NCI-H146 (cell line): Measurements from ENCODE around the gene CHRNG.
"Not testable (repeated sequence)": the region's sequence is repeated elsewhere in the genome, so short reads cannot be mapped to it uniquely, and the experiment has no call there.

ENCODE experiments used
- DNase-seq: peaks from one replicate; lab custom pipeline; 2025; lab: John Stamatoyannopoulos, UW

CHRNG gene

DNA sequence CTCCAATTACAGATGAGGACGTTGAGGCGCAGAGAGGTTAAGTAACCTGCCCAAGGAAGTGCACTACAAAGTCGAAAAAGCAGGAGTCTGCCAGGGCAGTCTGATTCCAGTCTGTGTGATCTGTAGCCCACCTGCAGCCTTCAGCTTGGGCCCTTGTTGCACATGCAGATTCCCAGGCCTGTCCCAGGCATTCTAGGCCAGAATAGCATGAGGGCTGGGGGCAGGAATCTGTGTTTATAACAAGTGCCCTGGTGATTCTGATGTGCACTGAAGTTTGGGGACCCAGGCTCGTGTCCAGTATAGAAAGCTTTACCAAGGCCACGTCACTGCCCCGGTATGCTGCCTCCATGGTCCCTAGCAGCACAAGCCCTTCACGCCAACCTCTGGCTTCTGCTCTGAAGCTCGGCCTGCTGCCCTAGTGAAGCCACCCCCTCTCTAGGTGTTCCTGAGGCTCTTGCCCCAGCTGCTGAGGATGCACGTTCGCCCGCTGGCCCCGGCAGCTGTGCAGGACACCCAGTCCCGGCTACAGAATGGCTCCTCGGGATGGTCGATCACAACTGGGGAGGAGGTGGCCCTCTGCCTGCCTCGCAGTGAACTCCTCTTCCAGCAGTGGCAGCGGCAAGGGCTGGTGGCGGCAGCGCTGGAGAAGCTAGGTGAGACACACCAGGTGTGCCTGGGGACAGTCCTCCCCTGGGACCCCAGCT lies 4.6 kb downstream of the CHRNG start:
- DNase-seq, result no peak

DNA sequence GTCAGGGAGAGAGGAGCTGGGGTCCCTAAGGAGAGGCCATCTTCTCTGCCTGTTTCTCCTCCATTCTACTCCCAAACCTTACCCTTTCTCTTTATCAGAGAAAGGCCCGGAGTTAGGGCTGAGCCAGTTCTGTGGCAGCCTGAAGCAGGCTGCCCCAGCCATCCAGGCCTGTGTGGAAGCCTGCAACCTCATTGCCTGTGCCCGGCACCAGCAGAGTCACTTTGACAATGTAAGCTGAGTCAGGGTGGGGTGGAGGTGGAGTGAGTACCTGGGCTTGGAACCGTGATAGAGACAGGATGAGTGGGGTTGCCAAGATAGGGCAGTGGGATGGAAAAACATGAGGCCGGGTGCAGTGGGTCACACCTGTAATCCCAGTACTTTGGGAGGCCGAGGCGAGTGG lies 5.2 kb downstream of the CHRNG start:
- DNase-seq, result no peak

DNA sequence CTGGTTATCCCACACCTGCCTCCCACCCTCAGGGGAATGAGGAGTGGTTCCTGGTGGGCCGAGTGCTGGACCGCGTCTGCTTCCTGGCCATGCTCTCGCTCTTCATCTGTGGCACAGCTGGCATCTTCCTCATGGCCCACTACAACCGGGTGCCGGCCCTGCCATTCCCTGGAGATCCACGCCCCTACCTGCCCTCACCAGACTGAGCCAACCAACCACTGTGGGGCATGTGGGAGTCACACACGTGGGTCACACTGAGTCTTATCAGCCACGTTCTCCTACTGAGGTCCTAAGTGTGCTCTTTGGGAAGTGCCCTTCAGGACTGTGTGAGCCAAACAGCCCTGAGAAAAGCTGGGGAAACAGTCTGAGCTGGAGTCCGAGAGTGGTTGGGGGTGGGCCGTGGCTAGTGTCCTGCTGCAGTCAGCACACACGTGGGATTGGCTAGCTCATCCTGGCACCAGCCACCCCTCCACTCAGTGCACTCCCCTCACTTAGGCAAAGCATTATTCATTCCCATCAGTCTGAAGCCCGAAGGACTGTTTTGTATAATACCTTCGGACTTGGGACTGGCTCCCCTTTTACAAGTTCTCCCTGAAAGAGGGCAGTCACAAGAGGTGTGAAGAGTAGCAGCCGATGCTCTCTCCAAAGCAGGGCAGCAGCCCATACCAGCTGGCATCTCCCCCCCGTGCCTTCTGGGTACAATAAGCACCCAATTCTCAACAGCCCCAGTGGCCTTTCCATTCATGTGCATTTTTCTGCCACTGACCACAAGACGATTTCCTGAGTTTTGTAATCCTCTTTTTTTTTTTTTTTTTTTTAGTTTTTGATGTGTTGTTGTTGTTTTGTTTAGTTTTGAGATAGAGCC lies 6.3 kb downstream of the CHRNG start:
- no peak for DNase-seq

DNA sequence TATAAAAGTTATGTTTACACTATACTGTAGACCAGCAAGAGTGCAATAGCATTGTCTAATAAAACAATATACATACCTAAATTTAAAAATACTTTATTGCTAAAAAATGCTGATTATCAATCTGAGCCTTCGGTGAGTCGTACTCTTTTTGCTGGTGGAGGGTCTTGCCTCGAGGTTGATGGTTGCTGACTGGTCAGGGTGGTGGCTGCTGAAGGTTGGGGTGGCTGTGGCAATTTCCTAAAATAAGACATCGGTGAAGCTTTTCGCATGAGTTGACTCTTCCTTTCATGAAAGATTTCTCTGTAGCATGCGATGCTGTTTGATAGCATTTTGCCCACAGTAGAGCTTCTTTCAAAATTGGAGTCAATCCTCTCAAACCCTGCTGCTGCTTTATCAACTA lies 8.5 kb downstream of the CHRNG start:
- no peak for DNase-seq

DNA sequence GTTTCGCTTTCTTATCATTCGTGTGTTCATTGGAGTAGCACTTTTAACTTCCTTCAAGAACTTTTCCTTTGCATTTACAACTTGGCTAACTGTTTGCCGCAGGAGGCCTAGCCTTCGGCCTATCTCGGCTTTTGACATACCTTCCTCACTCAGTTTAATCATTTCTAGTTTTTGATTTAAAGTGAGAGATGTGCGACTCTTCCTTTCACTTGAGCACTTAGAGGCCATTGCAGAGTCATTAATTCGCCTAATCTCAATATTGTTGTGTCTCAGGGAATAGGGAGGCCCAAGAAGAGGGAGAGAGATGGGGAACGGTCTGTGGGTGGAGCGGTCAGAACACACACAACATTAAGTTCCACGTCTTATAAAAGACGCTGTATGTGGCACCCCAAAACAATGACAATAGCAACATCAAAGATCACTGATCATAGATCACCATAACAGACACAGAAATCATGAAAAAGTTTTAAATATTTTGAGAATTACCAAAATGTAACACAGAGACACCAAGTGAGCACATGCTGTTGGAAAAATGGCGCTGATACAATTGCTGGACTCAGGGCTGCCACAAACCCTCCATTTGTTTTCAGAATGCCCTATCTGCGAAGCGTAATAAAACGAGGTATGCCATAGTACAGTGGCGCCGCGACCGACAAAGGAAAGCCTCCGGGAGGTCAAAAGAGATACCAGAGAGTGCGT lies 10.3 kb downstream of the CHRNG start:
- no peak for DNase-seq

DNA sequence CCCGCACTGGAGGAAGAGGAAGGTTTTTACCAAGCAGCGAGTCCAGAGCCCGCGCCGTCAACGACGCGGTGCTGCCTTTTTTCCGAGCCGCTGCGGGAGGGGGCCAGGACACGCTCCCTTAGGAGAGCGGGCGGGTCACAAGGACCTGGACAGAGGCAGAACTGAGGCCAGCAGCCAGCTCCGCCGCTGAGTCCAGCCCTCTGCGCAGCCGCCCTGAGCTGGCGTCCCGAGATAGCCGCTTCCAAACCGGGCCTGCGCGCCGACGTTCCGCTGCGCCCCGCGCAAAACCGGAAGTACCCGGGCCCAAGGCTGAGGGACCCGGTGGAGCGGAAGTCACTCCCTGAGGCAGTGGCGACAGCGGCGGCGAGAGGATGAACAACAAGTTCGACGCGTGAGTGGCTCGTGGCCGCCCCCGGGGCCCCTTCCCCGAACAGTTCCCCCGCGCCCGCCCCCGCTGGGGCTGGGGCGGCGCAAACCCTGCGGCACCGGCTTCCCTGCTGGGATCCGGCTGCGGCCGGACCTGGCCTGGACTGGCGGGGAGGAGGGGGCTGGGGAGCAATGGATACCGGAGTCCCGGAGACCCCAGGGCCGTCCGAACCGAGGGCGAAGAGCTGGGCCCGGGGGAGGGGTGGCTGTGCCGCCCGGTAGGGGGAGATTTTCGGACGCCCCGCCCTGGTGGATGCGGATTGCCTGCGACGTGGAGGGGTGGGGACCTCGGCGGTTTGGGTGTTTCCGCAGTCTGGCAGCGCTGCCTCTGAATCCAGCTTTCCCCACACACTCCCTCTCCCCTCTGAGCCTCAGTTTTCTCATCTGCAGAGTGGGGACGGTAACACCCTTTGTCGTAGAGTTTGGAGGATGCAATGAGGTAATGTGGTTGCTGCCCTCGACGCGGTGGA lies 11.1 kb downstream of the CHRNG start, which contains the start of the genes EIF4E2 and TIGD1:
TSS of gene EIF4E2 (plus strand) at position 336 of the 896 bp plus-strand sequence. CDS start at position 372, 36 bp downstream.
TSS of gene TIGD1 (minus strand) at position 204 of the 896 bp plus-strand sequence. CDS start 675 bp downstream, outside the sequence.
- peak; percentile 91 for DNase-seq

DNA sequence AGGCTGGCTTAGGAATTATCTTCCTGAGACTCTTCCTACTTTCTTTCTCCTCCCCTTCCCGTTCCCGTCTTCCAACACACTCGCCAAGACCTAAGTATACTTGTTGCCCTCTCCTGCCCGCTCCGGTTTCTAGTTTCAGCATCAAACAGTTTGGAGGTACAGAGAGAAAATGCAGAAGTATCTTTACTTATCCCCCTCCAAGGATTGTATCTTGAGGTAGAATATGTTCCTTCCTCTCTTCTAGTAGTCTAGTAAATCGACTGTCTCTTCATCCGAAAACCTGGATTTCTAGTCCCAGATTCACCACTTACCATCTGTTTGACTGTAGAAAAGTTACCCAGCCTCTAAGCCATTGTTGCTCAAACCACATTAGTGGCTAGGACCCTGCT lies 11.8 kb downstream of the CHRNG start:
- no peak for DNase-seq

DNA sequence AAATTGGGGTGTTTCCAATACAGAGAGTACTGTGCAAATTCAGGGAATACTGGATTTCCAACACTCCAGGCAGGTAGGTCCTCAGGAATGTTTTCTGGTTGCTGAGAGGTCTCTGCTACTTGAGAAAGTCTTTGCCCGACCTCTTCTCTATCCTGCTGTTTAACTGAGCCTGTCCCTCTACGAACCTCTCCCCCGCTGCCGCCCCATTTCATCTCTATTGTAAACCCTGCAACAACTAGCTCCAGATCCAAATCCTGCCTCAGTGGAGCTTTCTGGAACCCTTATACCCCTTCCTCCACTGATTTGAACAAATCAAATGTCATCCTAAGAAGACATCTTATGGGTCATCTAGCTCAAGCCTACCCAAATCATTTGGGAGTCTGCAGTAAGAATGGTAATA lies 12.3 kb downstream of the CHRNG start:
- no peak for DNase-seq

DNA sequence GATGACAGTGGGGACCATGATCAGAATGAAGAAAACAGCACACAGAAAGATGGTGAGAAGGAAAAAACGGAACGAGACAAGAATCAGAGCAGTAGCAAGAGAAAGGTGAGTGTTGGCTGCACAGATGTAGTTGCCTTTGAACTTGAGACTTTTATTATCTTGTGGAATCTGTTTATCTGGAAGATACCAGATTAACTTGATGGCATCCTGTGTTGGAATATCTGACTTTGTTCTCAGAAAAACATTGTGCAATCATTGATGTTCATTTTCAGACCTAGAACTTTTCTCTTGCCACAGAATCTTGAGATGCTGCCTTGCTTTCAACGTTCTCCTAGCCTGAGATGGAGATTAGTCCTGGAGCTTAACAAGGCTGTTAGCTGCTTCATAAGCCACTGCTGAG lies 16.9 kb downstream of the CHRNG start:
- no peak for DNase-seq

DNA sequence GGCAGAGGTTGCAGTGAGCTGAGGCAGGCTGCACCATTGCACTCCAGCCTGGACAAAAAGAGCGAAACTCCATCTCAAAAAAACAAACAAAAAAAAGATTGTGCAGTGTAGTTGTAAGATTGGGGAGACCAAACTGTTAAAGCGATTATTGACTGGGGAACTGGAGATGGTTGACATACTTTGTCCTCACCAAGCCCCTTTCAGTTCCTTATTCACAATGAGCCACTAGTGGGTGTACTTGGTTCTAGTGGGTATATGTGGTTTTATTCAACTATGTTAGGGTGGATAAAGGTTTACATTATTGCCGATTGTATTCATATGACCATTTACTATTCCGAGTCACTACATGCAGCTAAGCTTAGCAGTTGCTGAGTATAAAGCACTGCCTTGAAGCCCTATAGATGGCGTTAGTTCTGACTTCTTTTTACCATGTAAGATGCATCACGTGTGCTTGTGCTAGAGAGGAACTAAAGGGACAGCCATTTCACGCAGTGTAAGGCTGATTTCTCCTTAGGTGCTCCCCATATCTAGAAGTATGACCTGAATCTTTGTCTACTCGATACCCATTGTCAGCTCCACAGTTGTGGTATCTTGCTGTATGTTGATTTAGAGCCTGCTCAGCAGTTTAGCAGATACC lies 23.1 kb downstream of the CHRNG start:
- no peak for DNase-seq

DNA sequence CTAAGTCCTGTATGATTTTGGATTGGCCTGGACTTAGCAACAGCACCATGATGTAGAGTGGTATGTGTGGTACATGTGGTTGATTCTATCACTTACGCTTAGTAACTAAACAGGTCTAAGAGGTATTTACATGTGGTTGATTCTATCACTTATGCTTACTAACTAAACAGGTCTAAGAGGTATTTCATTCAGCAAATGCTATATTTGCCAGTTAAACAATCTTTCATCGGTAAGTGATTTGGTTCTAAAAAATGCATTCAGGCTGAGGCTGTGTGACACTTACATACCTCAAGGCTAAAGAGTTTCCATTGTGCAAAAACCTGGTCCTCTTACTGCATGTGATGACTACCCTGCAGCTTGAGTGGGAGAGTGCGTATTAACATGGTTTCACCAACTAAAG lies 24.1 kb downstream of the CHRNG start:
- no peak for DNase-seq

DNA sequence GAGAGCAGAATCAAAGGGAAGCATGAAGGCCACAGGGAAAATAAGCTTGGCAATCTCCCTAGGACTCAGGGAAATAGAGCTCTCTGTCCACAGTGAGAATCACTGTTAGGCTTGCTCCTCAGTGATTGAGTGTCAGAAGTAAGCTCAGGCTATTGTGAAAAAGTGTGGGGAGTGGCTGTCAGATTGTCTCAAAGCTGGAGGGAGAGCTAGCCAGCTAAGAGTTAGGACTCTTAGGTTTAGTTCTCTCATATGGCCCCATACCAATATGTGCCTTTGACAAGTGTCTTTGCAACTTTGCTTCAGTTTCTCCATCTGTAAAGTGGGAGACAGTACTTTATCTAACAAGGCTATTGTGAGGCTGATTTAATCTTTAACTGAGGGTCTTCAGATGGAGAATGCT lies 28.2 kb downstream of the CHRNG start:
- DNase-seq, result no peak

DNA sequence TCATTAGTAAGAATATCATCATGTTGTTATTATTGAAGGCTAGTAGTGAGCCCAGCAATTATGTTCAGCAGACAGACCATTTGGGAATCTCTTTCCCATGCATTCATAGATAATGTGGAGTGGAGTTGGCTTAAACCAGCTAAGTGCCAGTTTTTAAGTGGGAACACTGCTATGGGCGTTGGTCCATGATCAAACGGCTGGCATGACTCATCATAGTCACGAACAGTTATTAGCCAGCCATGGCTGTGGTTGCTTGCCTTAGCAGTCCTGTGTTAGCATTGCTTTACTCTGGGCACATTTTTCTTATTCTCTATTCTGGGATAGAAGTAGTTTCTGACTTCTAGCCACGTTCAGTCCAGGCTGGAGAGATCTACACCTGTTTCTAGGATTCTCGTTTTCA lies 28.7 kb downstream of the CHRNG start:
- no peak for DNase-seq

DNA sequence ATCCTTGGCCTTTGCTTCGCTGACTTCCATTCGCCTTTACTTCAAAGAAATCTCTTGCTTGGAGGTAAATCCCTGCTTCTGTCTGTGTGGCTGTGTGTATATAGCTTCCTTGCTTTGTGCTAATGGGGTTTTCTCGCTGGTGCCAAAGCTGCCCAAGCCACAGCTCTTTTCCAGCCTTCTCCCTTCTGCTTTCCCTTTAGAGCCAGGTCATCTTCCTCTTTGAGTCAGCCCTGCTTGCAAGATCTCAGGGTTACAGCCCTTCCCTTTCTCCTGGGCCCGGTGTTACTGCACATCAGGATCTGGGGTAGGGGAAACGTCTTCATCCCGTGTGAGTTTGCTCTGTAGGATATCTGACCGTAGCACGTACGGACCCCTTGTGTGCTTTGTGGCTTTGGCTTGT lies 30.0 kb downstream of the CHRNG start:
- DNase-seq, result no peak

DNA sequence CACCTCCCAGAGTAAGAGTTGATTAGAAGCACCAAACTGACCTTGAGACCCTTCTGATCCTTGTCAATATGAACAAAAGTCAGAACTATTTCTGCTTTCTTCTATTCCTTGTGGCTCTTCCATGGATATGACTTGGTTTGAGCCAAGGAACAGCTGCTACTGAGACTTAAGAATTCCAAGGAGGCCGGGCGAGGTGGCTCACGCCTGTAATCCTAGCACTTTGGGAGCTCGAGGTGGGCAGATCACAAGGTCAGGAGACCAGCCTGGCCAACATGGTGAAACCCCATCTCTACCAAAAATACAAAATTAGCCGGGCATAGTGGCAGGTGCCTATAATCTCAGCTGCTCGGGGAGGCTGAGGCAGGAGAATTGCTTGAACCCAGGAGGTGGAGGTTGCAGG lies 31.0 kb downstream of the CHRNG start:
- not testable (repeated sequence) for DNase-seq

DNA sequence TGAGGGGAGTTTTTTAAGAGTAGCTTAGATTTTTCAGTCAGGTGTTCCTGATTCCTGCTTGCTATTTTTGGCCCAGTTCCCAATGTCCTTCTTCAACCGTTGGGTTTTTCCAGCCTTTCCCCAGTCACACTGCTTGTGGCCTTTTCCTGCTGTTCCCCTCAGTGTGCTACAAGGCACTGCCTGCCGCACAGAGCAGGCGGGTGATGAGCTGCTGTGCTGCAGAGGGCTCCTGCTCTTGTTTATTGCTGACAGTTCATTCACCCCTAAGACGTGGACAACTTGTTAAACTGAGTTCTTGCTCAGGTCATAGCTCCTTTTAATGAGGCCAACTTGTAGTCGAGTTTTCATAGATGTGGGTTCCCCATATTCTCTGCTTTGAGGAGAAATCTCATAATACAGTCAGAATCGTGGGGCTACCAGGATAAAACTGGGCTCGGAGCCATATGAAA lies 31.6 kb downstream of the CHRNG start:
- DNase-seq, result no peak

DNA sequence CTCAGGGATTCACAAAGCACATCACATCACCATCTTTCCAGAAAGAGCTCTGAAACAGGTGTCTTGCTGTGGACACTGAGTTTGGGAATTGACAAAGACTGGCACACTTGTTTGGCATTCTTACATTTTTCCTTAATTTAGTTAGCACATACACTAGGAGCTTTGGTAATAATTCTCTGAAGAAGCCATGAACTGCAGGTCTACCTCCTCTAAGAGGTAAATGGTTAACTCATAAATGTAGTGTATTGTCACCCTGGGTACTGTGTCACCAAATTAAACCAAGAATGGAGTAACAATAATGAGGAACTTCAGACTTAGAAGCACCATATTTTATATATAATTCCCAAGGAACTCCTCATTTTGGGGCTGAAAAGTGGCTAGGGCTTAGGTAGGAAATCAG lies 33.5 kb downstream of the CHRNG start:
- DNase-seq, result no peak

DNA sequence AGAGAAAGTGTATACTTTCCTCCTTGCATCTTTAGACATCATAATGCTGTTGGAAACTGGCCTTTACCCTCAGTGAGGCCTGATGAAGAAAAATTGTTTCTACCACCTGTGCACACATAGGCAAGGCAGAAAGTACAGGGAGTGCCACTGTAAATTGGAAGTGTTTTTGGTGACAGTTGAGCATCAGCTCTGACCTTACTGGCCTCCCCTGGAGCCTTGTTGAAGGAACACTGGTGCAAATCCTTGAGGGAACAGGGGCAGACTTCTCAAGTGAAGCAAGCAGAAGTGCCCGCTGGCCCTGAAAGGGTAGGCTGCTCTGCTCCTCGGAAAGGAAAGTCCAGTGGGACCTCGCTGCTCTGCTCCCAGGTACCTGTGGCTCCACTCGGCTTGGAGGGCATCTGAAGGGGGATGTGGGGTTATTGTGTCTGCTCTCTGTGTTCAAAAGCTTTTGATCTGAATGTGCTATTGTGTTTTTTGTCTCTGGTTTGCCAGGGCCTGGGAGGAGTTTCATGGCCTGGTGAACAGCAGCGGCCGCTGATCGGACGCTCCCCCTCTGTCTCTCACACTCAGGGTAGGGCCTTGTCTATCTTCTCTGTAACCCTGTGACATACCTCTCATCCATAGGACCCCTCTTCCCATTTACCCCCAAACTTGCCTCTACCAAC lies 34.4 kb downstream of the CHRNG start:
- no peak for DNase-seq

DNA sequence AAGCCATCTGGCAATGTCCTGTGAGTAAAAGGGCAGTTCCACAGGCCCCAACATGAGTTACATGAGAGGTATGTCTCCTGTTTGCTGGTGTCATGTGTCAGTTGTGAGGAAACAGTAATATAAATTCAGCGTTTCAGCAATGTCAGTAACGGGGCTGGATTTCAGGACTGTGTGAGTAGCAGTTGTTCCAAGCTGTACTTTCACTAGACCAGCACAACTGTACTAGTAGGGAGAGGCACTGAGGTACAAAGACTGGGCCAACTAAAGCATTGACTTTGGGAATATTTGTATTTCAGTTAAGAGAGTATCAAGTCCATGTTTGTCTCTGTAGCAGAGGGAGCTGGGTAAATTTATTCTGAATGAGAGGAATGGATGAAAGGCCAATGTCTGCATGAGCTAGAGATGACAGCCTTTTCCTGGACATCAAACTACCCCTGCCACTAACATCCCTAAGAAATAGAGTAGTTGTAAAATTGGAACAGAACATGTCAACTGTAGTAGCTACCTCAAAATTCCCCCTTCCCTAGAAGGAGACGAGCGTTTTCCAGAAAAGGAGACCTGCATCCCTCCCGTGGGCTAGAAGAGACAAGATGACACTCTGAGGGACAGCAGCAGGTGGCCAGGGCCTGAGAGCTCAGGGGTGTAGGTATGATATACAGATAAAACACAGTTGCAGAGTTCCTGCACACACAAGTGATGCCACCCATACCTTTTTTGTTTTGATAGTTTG lies 35.3 kb downstream of the CHRNG start:
- no peak for DNase-seq

DNA sequence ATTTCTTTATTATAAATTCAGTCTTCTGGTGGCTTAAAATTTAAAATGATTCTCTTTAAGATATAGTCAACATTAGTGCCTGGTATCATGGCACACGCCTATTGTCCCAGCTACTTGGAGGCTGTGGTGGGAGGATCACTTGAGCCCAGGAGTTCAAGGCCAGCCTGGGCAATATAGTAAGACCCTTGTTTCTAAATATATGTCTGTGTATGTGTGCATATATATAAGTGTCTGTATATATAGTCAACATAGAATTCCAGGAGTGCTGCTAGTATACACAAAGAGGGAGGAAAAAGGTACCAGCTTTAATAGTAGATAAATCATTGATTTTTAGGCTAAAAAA lies 35.9 kb downstream of the CHRNG start:
- DNase-seq, result no peak
